Amniotic epithelial cell (primary cell): ENCODE results near the gene CTLA4.
"Not testable (repeated sequence)": the region's sequence is repeated elsewhere in the genome, so short reads cannot be mapped to it uniquely, and the experiment has no call there.

Experiments used
- DNase-seq: peaks from one replicate; pipeline ENCODE4 v3.0.0-alpha.2; 2010; ENCODE audit warnings: low read depth

Gene CTLA4

DNA sequence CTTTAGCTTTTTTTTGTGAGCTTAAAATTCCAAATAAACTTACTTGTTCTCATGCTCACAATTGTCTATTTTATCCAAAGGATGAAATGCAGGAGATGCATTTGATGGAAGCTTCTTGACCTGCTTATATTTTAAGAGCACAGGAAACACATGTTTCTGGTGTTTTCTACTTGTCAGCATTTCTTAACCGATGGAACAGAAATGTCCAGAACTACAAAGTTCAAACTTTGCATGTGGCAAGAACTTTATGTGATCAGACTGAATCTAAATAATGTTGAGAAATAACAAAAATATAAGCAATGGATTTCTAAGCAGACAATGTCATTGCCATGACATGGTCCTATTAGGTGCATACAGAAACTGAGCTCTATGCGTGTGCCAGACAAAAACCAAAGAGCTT is 9.9 kb upstream of the CTLA4 start:
- no peak for DNase-seq

GRCh38 chr2:203858176-203858575 is 9.4 kb upstream of the CTLA4 start:
- no peak for DNase-seq

GRCh38 chr2:203859030-203859789 is 8.4 kb upstream of the CTLA4 start:
- DNase-seq = no peak

GRCh38 chr2:203861197-203861596 is 6.4 kb upstream of the CTLA4 start:
- DNase-seq = no peak

GRCh38 chr2:203861607-203862006 is 6.0 kb upstream of the CTLA4 start:
- DNase-seq = no peak

DNA sequence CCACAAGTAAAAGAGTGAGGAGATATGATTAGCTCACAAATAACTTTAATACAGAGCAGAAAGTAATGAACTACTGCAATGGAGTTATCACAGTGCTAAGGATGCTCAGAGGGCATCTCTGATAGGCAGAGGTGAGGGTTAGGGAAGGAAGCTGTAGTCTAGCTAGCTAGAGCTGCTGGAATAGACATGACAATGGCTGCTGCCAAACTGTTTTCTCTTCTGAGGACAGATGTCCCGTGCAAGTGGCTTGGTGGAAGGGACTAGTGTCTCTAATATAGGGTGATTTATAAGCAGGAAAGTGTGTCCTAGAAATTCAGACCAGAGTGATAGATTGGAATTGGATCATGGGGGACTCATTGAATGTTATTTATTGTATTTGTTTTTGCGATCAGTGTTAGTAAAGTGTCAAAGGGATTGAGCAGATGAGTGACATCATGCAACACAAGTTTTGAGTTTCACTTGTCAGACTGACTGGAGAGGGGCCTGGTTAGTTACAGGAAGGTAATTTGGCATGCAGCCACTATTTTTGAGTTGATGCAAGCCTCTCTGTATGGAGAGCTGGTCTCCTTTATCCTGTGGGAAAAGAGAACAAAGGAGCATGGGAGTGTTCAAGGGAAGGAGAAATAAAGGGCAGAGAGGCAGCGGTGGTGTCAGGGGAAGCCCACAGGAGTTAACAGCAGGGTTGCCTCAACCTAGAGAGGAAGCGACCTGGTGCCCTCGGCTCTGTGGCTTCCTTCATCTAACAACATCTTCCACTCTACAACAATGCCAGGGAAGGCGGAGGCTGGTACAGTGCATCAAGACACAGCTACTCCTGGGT is 1.9 kb downstream of the CTLA4 start:
- no peak for DNase-seq

DNA sequence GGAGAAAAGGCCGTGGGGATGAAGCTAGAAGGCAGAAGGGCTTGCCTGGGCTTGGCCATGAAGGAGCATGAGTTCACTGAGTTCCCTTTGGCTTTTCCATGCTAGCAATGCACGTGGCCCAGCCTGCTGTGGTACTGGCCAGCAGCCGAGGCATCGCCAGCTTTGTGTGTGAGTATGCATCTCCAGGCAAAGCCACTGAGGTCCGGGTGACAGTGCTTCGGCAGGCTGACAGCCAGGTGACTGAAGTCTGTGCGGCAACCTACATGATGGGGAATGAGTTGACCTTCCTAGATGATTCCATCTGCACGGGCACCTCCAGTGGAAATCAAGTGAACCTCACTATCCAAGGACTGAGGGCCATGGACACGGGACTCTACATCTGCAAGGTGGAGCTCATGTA is 2.9 kb downstream of the CTLA4 start:
- DNase-seq = no peak

DNA sequence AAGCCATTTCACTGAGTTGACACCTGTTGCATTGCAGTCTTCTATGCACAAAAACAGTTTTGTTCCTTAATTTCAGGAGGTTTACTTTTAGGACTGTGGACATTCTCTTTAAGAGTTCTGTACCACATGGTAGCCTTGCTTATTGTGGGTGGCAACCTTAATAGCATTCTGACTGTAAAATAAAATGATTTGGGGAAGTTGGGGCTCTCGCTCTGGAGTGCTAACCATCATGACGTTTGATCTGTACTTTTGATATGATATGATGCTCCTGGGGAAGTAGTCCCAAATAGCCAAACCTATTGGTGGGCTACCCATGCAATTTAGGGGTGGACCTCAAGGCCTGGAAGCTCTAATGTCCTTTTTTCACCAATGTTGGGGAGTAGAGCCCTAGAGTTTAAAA is 3.4 kb downstream of the CTLA4 start:
- DNase-seq = no peak

GRCh38 chr2:203871371-203871983 is 3.9 kb downstream of the CTLA4 start:
- DNase-seq = no peak

DNA sequence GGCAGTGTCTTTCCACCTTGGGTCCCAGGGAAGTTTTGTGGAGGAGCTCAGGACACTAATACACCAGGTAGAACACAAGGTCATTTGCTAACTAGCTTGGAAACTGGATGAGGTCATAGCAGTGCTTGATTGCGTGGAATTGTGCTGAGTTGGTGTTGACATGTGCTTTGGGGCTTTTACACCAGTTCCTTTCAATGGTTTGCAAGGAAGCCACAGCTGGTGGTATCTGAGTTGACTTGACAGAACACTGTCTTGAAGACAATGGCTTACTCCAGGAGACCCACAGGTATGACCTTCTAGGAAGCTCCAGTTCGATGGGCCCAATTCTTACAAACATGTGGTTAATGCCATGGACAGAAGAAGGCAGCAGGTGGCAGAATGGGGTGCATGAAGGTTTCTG is 5.9 kb downstream of the CTLA4 start:
- DNase-seq = no peak

DNA sequence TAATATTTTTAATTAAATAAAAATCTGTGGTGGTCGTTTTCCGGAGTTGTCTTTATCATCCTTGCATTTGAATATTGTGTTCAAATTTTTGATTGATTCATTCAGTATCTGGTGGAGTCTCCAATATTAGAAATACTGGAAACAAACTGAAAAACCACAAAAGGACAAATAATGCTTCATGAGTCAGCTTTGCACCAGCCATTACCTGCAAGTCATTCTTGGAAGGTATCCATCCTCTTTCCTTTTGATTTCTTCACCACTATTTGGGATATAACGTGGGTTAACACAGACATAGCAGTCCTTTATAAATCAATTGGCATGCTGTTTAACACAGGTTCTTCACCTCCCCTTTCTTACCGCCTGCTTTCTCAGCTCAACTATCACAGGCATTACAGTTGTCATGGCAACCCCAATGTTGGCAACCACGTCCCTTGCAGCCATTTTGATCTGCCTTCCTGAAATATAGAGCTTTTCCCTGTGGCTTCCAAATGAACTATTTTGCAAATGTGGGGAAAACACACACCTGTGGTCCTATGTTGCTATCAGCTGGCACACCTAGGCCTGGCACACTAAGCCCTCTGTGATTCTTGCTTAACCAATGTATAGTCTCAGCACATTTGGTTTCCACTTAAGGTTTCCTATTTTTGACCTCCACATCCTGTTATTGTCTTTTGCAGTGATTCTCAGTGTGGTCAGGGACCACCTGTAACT is 6.5 kb downstream of the CTLA4 start:
- DNase-seq = no peak

GRCh38 chr2:203875471-203875870 is 7.9 kb downstream of the CTLA4 start:
- DNase-seq = no peak

DNA sequence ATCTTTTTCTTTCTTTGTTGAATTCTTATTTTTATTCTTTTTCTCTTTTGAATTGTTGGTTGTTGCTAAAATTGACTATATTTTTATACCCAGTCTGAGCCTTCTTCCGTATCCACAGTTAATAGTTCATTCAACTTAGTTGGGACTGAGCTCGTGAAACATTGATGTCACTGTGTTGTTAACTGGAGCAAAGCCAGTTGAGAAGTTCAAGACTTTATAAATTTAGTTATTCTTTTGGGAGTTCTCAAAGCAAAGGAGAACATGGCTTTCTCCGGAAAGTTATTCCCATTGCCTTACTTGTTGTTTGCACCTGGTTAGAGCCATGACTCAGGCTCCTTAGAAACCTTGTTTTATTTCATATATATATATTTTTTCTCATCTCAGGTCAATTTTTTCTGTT is 8.8 kb downstream of the CTLA4 start:
- no peak for DNase-seq

- peak; percentile 4 for DNase-seq
These were observed 10.5 kb downstream of the CTLA4 start for GRCh38 chr2:203878063-203878462.

DNA sequence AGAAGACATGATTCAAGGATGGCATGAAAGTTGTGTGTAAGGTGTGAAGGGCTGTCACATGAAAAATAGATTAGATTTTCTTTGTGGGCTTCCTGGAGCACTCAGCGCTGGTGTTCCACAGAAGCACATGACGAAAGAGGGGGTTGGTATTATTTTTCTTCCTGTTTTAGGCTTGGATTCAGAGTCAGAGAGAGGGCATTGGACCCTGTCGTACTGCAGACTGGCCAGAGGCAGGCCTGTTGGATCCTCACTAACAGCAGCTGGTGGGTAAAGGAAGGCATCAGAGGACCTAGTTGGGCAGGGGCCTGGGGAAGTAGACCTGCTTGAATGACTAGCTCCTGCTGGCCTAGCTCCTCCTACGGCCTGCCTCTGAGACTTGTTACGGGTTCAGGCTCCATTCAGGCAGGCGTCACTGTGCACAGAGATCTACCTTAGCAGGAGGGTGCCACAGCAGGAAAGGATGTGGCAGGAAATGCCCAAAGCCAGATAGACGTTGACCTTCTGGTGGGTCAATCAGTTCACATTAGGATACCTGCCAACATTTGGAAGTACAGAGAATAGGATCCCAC is 13.1 kb downstream of the CTLA4 start:
- DNase-seq = no peak

DNA sequence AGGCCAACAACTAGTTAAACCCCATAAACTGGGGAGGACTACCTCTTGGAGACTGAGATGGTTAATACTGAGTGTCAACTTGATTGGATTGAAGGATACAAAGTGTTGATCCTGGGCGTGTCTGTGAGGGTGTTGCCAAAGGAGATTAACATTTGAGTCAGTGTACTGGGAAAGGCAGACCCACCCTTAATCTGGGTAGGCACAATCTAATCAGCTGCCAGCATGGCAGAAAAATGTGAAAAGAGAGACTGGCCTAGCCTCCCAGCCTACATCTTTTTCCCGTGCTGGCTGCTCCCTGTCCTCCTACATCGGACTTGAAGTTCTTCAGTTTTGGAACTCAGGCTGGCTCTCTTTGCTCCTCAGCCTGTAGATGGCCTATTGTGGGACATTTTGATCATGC is 13.6 kb downstream of the CTLA4 start:
- DNase-seq = not testable (repeated sequence)

DNA sequence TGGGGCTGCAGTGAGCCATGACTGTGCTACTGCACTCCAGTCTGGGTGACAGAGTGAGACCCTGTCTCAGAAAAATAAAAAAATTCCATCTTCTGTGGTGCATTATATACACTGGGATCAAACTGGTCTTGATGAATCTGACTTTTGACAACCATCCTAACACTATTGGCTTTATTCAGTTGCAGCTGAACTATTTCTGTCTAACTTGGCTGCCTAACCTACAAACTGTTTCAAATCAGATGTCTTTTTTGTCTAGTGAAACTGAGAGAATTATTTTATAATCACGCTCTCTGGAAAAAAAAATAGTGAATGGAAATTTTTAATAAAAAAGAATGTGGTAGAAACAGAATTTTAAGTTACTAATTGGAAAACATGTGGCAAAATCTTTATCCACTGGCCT is 15.0 kb downstream of the CTLA4 start:
- no peak for DNase-seq

DNA sequence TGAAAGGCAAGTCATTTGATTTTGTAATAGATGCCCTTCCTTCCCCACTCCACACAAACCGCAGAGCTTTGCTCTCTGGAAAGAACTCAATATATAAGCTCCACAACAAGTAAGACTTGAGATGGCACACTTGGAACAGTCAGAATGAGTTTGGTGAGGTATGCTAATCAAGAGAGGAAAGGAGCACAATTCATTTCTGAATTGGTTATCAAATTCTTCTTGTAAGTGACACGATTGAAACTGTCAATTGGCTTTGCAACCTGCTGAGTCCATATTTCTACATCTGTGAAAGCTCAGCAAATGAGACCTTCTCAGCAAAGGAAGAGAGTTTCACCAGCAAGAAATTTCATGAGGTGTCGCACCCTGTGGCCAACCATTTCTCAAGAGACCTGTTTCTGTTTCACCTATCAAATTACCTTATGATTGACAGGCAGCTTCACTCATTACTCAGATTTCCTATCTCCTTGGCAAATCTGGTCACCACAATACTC is 19.1 kb downstream of the CTLA4 start:
- DNase-seq = no peak

DNA sequence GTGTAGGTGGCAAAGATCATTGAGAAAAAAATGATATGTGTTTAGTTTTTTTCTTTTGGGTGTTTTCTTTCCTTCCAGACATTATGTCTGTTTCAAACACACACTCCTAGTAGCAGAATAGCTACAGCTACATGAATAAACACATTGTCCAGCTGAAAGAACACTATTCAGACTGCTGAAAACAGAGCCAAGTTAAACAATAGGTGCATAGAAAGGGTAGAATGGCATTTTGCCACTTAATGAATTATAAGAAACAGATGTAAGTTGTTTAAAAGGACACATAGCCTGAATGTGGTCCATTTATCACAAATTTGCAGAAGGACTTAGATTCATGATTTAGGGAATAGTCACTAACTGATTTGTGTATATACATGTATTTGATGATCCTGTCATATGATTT is 20.1 kb downstream of the CTLA4 start:
- DNase-seq = no peak

DNA sequence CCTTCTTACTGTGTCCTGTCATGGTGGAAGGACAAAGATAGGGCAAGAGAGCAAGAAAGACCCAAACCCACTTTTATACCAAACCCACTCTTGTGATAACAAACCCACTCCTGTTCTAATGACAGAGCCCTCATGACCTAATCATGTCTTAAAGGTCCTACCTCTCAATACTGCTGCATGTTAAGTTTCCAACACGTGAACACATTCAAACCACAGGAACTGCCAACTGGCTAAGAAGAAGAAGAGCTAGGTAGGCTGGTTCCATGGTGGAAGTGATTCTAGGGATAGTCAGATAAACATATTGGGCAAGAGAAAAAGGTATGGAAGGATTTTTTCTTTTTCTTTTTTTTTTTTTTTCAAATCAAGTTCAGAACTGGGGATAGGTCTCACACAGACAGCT is 22.0 kb downstream of the CTLA4 start:
- no peak for DNase-seq

- no peak for DNase-seq
These were observed 22.4 kb downstream of the CTLA4 start for GRCh38 chr2:203889944-203890343.

DNA sequence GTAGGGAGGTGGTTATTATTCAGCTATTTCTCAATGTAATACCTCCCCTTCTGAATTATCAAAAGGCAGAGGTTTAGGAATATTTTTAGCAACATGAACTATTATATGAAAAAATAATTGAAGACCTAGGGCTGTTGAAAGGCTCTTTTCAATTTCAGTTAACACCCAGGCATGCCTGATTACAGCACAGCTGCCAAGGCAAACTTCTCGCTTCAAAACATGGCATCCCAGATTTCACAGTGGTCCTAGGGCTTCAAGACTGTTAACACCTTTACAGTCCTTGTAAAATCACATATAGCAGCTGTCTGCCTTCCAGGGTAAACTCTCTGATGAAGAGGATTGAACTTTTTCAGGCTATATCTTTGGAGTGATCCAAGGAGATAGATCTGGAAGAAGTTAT is 23.2 kb downstream of the CTLA4 start:
- DNase-seq = no peak
